Mesothelial cell of epicardium (in vitro differentiated cells): ENCODE measurements around the gene PRPS2. TPM values are rescaled to one million over a fixed set of nuclear protein-coding genes. Genes with fewer than 3 reads are reported as not detected.

ENCODE experiments used
- DNase-seq, 2 experiments: peaks; one replicate each; pipeline ENCODE4 v3.0.0; 2021; ENCODE audit warnings: low spot score in 2 of 2; ENCODE audit not compliant: unreplicated experiment in 2 of 2
- H3K27ac Mint-ChIP-seq: 2 replicates; pipeline ENCODE4 v1.8.0; 2021; ENCODE audit warnings: mixed read lengths
- H3K27me3 Mint-ChIP-seq: 2 replicates; pipeline ENCODE4 v1.8.0; 2021; ENCODE audit warnings: low read depth, mixed read lengths
- H3K36me3 Mint-ChIP-seq: 2 replicates; pipeline ENCODE4 v1.8.0; 2021; ENCODE audit warnings: mixed read lengths
- H3K4me1 Mint-ChIP-seq: 2 replicates; pipeline ENCODE4 v1.8.0; 2021; ENCODE audit warnings: mixed read lengths
- H3K4me3 Mint-ChIP-seq: 2 replicates; pipeline ENCODE4 v1.8.0; 2021; ENCODE audit warnings: mild to moderate bottlenecking, moderate library complexity, mixed read lengths
- H3K9me3 Mint-ChIP-seq: 2 replicates; pipeline ENCODE4 v1.8.0; 2021; ENCODE audit warnings: mixed read lengths
- CTCF ChIP-seq: fragments of 200-600 bp; sonication (generic); IDR thresholded peaks from one replicate; pipeline ENCODE4 v1.5.0; 2021; ENCODE audit warnings: antibody characterized with exemption; ENCODE audit not compliant: unreplicated experiment
- total RNA-seq: library from RNA; stranded (reverse); gene quantifications from 3 replicates; pipeline ENCODE4 v1.2.1, GENCODE V29; 2021

Gene PRPS2
- total RNA-seq, 1 donor from 2014 or later: 14.3 TPM

GRCh38 chrX:12758291-12758690, 32.9 kb upstream of the PRPS2 start:
- H3K36me3 Mint-ChIP-seq: no peaks in the 10 kb centered on the region
- peaks cover 35% of the 10 kb centered on the region for H3K9me3 Mint-ChIP-seq
- DNase-seq: no peak
- H3K27ac Mint-ChIP-seq: no peak overlapping the region
- TF ChIP-seq CTCF: no peak
- peaks cover 2% of the 10 kb centered on the region for H3K27me3 Mint-ChIP-seq
- no peaks in the 10 kb centered on the region for H3K4me1 Mint-ChIP-seq
- no peak overlapping the region for H3K4me3 Mint-ChIP-seq

GRCh38 chrX:12767856-12768255, 23.4 kb upstream of the PRPS2 start:
- DNase-seq: no peak
- Mint-ChIP-seq H3K27me3 (peaks cover 24% of the 10 kb centered on the region), H3K36me3 (no peaks in the 10 kb centered on the region), H3K9me3 (peaks cover 58% of the 10 kb centered on the region), H3K4me3 (no peak overlapping the region), H3K4me1 (peaks cover 4% of the 10 kb centered on the region), H3K27ac (no peak overlapping the region)
- TF ChIP-seq CTCF: no peak

GRCh38 chrX:12768491-12768890, 22.7 kb upstream of the PRPS2 start:
- TF ChIP-seq CTCF: no peak
- Mint-ChIP-seq H3K4me1 (peaks cover 4% of the 10 kb centered on the region), H3K36me3 (no peaks in the 10 kb centered on the region), H3K27ac (no peak overlapping the region), H3K27me3 (peaks cover 27% of the 10 kb centered on the region), H3K9me3 (peaks cover 56% of the 10 kb centered on the region), H3K4me3 (no peak overlapping the region)
- no peak for DNase-seq

- peaks cover 32% of the 10 kb centered on the region for H3K27me3 Mint-ChIP-seq
- H3K9me3 Mint-ChIP-seq: peaks cover 40% of the 10 kb centered on the region
- peaks cover 4% of the 10 kb centered on the region for H3K4me1 Mint-ChIP-seq
- no peak overlapping the region for H3K4me3 Mint-ChIP-seq
- H3K36me3 Mint-ChIP-seq: no peaks in the 10 kb centered on the region
- peak; percentile 69 for TF ChIP-seq CTCF
- DNase-seq: no peak
- no peak overlapping the region for H3K27ac Mint-ChIP-seq
These were observed 20.8 kb upstream of the PRPS2 start for GRCh38 chrX:12770440-12770839.

- peak in 1 of 2 experiments; percentile 47 for DNase-seq
- Mint-ChIP-seq H3K4me1 (peaks cover 4% of the 10 kb centered on the region), H3K27me3 (peaks cover 32% of the 10 kb centered on the region), H3K36me3 (no peaks in the 10 kb centered on the region), H3K4me3 (no peak overlapping the region), H3K9me3 (peaks cover 32% of the 10 kb centered on the region), H3K27ac (no peak overlapping the region)
- peak; percentile 51 for TF ChIP-seq CTCF
These were observed 19.7 kb upstream of the PRPS2 start for GRCh38 chrX:12771445-12772069.
